HG02610 (cell line): ENCODE data around the gene AGBL3.
"Not testable (repeated sequence)": the region's sequence is repeated elsewhere in the genome, so short reads cannot be mapped to it uniquely, and the experiment has no call there.

ENCODE experiments used
- ATAC-seq: cut with Tn5 transposase; IDR thresholded peaks from one replicate; pipeline ENCODE4 v1.9.1; 2021; ENCODE audit warnings: mild to moderate bottlenecking, moderate library complexity; ENCODE audit not compliant: unreplicated experiment

The AGBL3 gene

GRCh38 chr7:135074096-135074495 is 87.8 kb downstream of the AGBL3 start:
- ATAC-seq, result no peak

- no peak for ATAC-seq
These were observed 88.2 kb downstream of the AGBL3 start for GRCh38 chr7:135074531-135074930.

GRCh38 chr7:135075716-135076115 is 89.4 kb downstream of the AGBL3 start:
- no peak for ATAC-seq

GRCh38 chr7:135076882-135077281 is 90.6 kb downstream of the AGBL3 start:
- ATAC-seq, result no peak

- ATAC-seq, result no peak
These were observed 91.3 kb downstream of the AGBL3 start for GRCh38 chr7:135077642-135078041.

- no peak for ATAC-seq
These were observed 91.7 kb downstream of the AGBL3 start for GRCh38 chr7:135078051-135078450.

GRCh38 chr7:135079068-135079467 is 92.8 kb downstream of the AGBL3 start:
- no peak for ATAC-seq

GRCh38 chr7:135083005-135083404 is 96.7 kb downstream of the AGBL3 start:
- no peak for ATAC-seq

- no peak for ATAC-seq
These were observed 102.3 kb downstream of the AGBL3 start for GRCh38 chr7:135088566-135088965.

GRCh38 chr7:135091717-135092116 is 105.4 kb downstream of the AGBL3 start:
- no peak for ATAC-seq

- ATAC-seq, result no peak
These were observed 108.3 kb downstream of the AGBL3 start for GRCh38 chr7:135094472-135095237.

- no peak for ATAC-seq
These were observed 109.1 kb downstream of the AGBL3 start for GRCh38 chr7:135095450-135095849.

GRCh38 chr7:135098391-135098790 is 112.1 kb downstream of the AGBL3 start:
- no peak for ATAC-seq

- no peak for ATAC-seq
These were observed 114.5 kb downstream of the AGBL3 start for GRCh38 chr7:135100856-135101255.

- ATAC-seq, result peak; percentile 99
These were observed 116.1 kb downstream of the AGBL3 start for GRCh38 chr7:135102372-135102771.

- no peak for ATAC-seq
These were observed 123.3 kb downstream of the AGBL3 start for GRCh38 chr7:135109562-135109961.

- ATAC-seq, result no peak
These were observed 123.7 kb downstream of the AGBL3 start for GRCh38 chr7:135109976-135110375.

- no peak for ATAC-seq
These were observed 125.1 kb downstream of the AGBL3 start for GRCh38 chr7:135111379-135111778.

GRCh38 chr7:135114622-135115021 is 128.3 kb downstream of the AGBL3 start:
- no peak for ATAC-seq

- ATAC-seq, result no peak
These were observed 130.8 kb downstream of the AGBL3 start for GRCh38 chr7:135117096-135117495.

GRCh38 chr7:135121868-135122267 is 135.6 kb downstream of the AGBL3 start:
- ATAC-seq, result no peak

- ATAC-seq, result not testable (repeated sequence)
These were observed 138.3 kb downstream of the AGBL3 start for GRCh38 chr7:135124631-135125030.

GRCh38 chr7:135128931-135129330 is 142.6 kb downstream of the AGBL3 start:
- ATAC-seq, result no peak
